ENCODE results near the gene ECM1. TPM values are rescaled to one million over a fixed set of nuclear protein-coding genes. Genes with fewer than 3 reads are reported as not detected.
A peak's percentile ranks its signal among the peaks of the same experiment; 100 is the strongest.

Gene ECM1
- total RNA-seq, 4 donors from 2014 or later, result 17.4 to 32.9 (median 18.6) TPM

DNA sequence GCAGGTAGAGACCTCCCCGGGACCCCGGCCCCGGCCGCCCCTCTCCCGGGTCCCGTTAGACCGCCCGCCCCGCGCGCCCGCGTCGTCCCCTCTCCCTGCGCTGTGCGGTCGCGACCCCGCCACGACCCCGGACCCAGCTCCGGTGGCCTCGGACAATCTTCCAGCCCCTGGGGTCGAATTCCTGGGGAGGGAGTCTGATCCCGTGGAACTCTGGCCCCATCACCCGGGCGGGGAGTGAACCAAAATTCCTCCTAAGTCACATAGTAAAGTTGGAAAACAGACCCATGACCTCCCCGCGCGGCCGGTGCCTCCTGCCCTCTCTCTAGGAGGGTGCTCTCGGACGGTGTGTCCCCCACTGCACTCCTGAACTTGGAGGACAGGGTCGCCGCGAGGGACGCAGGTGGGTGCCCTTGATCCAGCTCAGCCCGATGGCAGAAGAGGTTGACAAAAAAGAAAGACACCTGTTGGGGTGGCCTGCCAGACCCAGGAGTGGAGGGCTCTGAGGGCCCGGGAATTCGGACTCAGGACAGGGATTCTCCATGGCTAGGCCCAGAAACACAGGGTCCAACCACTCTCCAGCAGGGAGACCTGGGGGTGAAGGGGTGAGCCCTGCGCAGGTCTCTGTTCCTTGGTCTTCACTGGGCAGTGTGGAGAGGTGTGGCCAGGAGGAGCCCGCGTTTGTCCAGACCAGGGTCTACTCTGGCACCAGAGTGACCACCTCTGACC is 41.8 kb downstream of the ECM1 start:
- Histone ChIP-seq H3K27ac (replicated peaks in 1 of 4) (peak overlapping the region; percentile 91 to 96 (median 94)), H3K36me3 (peaks cover 0 to 9% (median 2%) of the 10 kb centered on the region in 4 donors), H3K9me3 (no peaks in the 10 kb centered on the region), H3K27me3 (no peaks in the 10 kb centered on the region), H3K4me3 (peak overlapping the region; percentile 69 to 74 (median 70)), H3K4me1 (peaks cover 30 to 65% (median 63%) of the 10 kb centered on the region in 4 donors)
- WGBS, result 18% methylated on average over 3 of the region's 43 CpGs
- DNase-seq (ENCODE audit: extremely low spot score), result no peak
- intact Hi-C loops (cut with DNase I), result loop anchor here (10.0 kb wide), 1 partner anchor 265 kb away; no protein-coding TSS in a partner anchor
- TF ChIP-seq POLR2AphosphoS5 (IDR thresholded peaks at IDR 0.05) (no peak), POLR2A (IDR thresholded peaks at IDR 0.05; ENCODE audit: low read depth) (no peak), EP300 (IDR thresholded peaks at IDR 0.05) (no peak)
- TF ChIP-seq, protein P1, sequence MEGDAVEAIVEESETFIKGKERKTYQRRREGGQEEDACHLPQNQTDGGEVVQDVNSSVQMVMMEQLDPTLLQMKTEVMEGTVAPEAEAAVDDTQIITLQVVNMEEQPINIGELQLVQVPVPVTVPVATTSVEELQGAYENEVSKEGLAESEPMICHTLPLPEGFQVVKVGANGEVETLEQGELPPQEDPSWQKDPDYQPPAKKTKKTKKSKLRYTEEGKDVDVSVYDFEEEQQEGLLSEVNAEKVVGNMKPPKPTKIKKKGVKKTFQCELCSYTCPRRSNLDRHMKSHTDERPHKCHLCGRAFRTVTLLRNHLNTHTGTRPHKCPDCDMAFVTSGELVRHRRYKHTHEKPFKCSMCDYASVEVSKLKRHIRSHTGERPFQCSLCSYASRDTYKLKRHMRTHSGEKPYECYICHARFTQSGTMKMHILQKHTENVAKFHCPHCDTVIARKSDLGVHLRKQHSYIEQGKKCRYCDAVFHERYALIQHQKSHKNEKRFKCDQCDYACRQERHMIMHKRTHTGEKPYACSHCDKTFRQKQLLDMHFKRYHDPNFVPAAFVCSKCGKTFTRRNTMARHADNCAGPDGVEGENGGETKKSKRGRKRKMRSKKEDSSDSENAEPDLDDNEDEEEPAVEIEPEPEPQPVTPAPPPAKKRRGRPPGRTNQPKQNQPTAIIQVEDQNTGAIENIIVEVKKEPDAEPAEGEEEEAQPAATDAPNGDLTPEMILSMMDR (IDR thresholded peaks at IDR 0.05), result peak in 1 of 3 experiments; percentile 15

DNA sequence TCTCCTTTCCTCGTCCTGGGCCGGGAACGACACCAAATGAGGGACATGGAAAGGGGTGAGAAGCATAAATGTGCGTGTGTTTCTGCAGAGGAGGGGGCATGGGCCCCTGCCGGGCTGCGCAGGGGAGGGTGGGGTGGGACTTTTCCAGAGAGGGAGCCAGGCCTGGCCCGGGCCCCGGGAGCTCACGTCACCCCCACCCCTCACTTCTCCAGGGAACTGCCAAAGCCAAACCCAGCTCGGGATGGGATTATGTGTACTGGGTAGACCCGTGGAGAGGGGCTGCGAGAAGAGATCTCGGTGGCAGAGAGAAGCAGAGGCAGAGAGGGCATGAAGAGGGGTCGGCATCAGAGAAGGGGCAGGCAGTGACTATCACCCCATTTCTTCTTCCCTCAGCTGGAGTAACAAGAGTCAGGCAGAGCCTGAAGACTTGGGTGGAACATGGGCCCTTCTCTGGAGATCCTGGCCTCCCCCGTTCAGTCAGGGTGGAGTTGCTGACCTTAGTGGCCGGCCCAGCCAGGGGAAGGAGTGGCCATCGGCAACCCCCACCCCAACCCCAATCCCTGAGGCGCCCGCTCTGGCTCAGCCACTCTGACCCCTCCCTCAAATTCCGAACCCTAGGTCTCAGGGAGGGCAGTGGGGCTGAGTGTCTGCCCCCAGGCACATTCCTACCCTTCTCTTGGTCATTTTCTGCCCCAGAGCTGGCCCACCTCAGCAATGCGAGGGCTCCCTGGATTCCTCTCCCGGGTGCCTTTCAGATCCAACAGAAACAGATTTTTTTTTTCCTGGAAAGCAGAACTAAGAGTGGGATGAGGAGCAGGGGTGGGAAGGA is 42.5 kb downstream of the ECM1 start:
- intact Hi-C loops (cut with DNase I), result loop anchor here (10.0 kb wide), 1 partner anchor 264 kb away; no protein-coding TSS in a partner anchor
- H3K27me3 ChIP-seq, result no peaks in the 10 kb centered on the region
- peak overlapping the region; percentile 91 to 96 (median 94) for H3K27ac ChIP-seq (replicated peaks in 1 of 4)
- H3K9me3 ChIP-seq, result no peaks in the 10 kb centered on the region
- H3K4me3 ChIP-seq, result peak overlapping the region; percentile 69 to 74 (median 70)
- WGBS, result 47% methylated on average over 19 of the region's 22 CpGs
- peaks cover 30 to 72% (median 63%) of the 10 kb centered on the region in 4 donors for H3K4me1 ChIP-seq
- DNase-seq (ENCODE audit: extremely low spot score), result no peak
- peaks cover 0 to 17% (median 6%) of the 10 kb centered on the region in 4 donors for H3K36me3 ChIP-seq
- peak; percentile 45 to 53 for TF ChIP-seq POLR2AphosphoS5 (IDR thresholded peaks at IDR 0.05)
- TF ChIP-seq, protein P1 (IDR thresholded peaks at IDR 0.05), result no peak

DNA sequence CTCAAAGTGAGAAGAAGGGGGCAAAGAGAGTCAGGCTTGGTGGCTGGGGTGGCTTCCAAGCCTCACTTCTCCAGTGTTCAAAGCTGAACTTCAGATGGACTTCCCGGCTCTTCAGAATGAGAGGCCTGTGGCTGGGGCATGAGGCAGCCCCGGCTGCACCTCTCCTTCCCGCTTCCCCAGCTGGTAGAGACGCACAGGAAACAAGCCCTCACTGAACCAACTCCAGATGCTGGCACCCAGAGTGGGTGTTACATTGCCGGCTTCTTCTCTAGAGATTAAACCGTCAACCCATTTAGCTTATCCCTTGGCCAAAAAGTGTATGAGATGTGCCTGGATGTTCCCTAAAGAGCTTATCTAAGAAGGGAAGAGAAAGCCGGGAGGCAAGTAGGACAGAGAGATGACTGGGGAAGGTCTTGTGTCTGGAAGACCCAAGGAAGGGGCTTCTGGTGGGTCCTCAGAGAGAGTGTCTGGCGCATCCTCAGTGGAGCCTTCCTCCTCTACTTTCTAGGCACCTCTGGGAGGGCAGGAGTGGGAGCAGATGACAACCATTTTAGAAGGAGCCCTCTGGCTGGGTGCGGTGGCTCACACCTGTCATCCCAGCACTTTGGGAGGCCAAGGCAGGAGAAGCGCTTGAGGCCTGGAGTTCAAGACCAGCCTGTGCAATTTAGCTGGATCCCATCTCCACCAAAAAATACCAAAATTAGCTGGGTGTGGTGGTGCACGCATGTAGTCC is 43.3 kb downstream of the ECM1 start:
- DNase-seq (ENCODE audit: extremely low spot score), result no peak
- H3K36me3 ChIP-seq, result peaks cover 6 to 25% (median 14%) of the 10 kb centered on the region in 4 donors
- H3K27ac ChIP-seq (replicated peaks in 1 of 4), result peak overlapping the region; percentile 91 to 96 (median 94)
- intact Hi-C loops (cut with DNase I), result loop anchor here (10.0 kb wide), 1 partner anchor 264 kb away; no protein-coding TSS in a partner anchor
- TF ChIP-seq, protein P1 (IDR thresholded peaks at IDR 0.05), result no peak
- TF ChIP-seq POLR2A (IDR thresholded peaks at IDR 0.05; ENCODE audit: low read depth), result no peak
- no peaks in the 10 kb centered on the region for H3K9me3 ChIP-seq
- H3K27me3 ChIP-seq, result no peaks in the 10 kb centered on the region
- 67% methylated on average over 11 of the region's 11 CpGs for WGBS
- peak overlapping the region; percentile 69 to 74 (median 70) for H3K4me3 ChIP-seq
- peaks cover 30 to 79% (median 63%) of the 10 kb centered on the region in 4 donors for H3K4me1 ChIP-seq

DNA sequence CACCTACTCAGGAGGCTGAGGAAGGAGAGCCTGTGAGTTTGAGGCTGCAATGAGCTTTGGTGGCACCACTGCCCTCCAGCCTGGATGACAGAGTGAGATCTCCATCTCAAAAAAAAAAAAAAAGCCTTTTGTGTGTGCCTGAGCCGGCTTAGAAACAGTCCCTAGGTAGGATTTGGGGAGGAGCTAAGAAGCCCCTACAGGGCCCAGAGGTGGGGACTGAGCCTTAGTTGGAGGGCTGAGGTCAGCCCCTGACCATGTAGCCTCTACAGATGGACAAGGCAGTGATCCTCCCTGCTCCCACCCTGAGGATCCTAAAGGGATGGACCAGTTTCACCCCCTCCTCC is 43.8 kb downstream of the ECM1 start:
- Histone ChIP-seq H3K27ac (replicated peaks in 1 of 4) (peak overlapping the region; percentile 91 to 96 (median 94)), H3K4me1 (peaks cover 30 to 85% (median 65%) of the 10 kb centered on the region in 4 donors), H3K36me3 (peaks cover 6 to 30% (median 19%) of the 10 kb centered on the region in 4 donors), H3K9me3 (no peaks in the 10 kb centered on the region), H3K27me3 (no peaks in the 10 kb centered on the region), H3K4me3 (peak overlapping the region in 1 of 4 donors; percentile 24)
- 33% methylated on average over 1 of the region's 1 CpG for WGBS
- no peak for DNase-seq (ENCODE audit: extremely low spot score)
- intact Hi-C loops (cut with DNase I), result loop anchor here (10.0 kb wide), 1 partner anchor 263 kb away; no protein-coding TSS in a partner anchor
- TF ChIP-seq POLR2A (IDR thresholded peaks at IDR 0.05; ENCODE audit: low read depth) (no peak), EP300 (IDR thresholded peaks at IDR 0.05) (no peak), POLR2AphosphoS5 (IDR thresholded peaks at IDR 0.05) (no peak)
- TF ChIP-seq, protein P1 (IDR thresholded peaks at IDR 0.05), result no peak
